H1 (cell line): ENCODE data around the gene SSX4B. TPM values are rescaled to one million over a fixed set of nuclear protein-coding genes. Genes with fewer than 3 reads are reported as not detected.

Experiments used
- CTCF ChIA-PET: fragments of 300-600 bp; sonication (Branson Sonifier 250); formaldehyde crosslinking; loops from one replicate; lab custom pipeline; 2021; ENCODE audit not compliant: partially characterized antibody; lab: Charles Lee
- POLR2A ChIA-PET: fragments of 300-600 bp; sonication (Branson Sonifier 250); formaldehyde crosslinking; loops from one replicate; lab custom pipeline; 2021; ENCODE audit warnings: inconsistent platforms; ENCODE audit not compliant: partially characterized antibody; lab: Charles Lee
- DNase-seq, 2 experiments: peaks; one replicate each; pipeline versions ENCODE4 v3.0.0 to v3.0.0-alpha.2; 2010 to 2022; ENCODE audit warnings: low spot score in 2 of 2, low read depth in 1 of 2, mixed read lengths in 1 of 2
- FAIRE-seq: peaks from 2 replicates; lab custom pipeline; 2011; peaks lifted over from hg19 to GRCh38; lab: Jason Lieb, UNC
- H2AFZ ChIP-seq: 2 replicates; pipeline ENCODE4 v1.8.1; 2012; ENCODE audit warnings: low read length, inconsistent platforms
- H2AK5ac ChIP-seq: 2 replicates; pipeline ENCODE4 v1.6.1; 2013; ENCODE audit warnings: low read depth, low read length
- H2BK120ac ChIP-seq: replicated peaks from 2 replicates; pipeline ENCODE3; 2013; ENCODE audit warnings: low read depth, low read length, inconsistent platforms
- H2BK12ac ChIP-seq: 2 replicates; pipeline ENCODE4 v1.6.1; 2013; ENCODE audit warnings: low read depth, low read length
- H2BK15ac ChIP-seq: 2 replicates; pipeline ENCODE4 v1.6.1; 2013; ENCODE audit warnings: low read length
- H2BK20ac ChIP-seq: 2 replicates; pipeline ENCODE4 v1.6.1; 2013; ENCODE audit warnings: low read length
- H2BK5ac ChIP-seq: 2 replicates; pipeline ENCODE4 v1.6.1; 2013; ENCODE audit warnings: low read depth, low read length
- H3K14ac ChIP-seq: 2 replicates; pipeline ENCODE4 v1.6.1; 2013; ENCODE audit warnings: inconsistent platforms; ENCODE audit not compliant: insufficient read length
- H3K18ac ChIP-seq: 2 replicates; pipeline ENCODE4 v1.6.1; 2013; ENCODE audit warnings: low read length; ENCODE audit errors: extremely low read depth
- H3K23ac ChIP-seq: 2 replicates; pipeline ENCODE4 v1.6.1; 2013; ENCODE audit warnings: inconsistent platforms; ENCODE audit not compliant: insufficient read length
- H3K23me2 ChIP-seq: 2 replicates; pipeline ENCODE4 v1.6.1; 2013; ENCODE audit warnings: low read depth, low read length
- H3K27ac ChIP-seq: 2 replicates; pipeline ENCODE4 v1.6.1; 2011; ENCODE audit warnings: low read depth, low read length, inconsistent platforms
- H3K27me3 ChIP-seq, 4 experiments: replicated peaks in 1 of 4; 1 replicate in 1 of 4; 2 replicates in 3 of 4; pipeline versions ENCODE4 v1.6.1 to v1.8.1; 2011 to 2013; ENCODE audit warnings: low read length in 3 of 4, mild to moderate bottlenecking in 3 of 4, inconsistent platforms in 2 of 4, mixed read lengths in 2 of 4, moderate library complexity in 1 of 4; ENCODE audit not compliant: control insufficient read depth in 3 of 4, insufficient read depth in 3 of 4; ENCODE audit errors: extremely low read depth in 1 of 4
- H3K36me3 ChIP-seq, 4 experiments: 2 replicates each; pipeline versions ENCODE4 v1.6.1 to v1.8.1; 2011 to 2013; ENCODE audit warnings: mild to moderate bottlenecking in 4 of 4, low read length in 3 of 4, moderate library complexity in 2 of 4, control low read depth in 1 of 4, inconsistent platforms in 1 of 4; ENCODE audit not compliant: insufficient read depth in 4 of 4, control insufficient read depth in 2 of 4
- H3K4ac ChIP-seq: replicated peaks from 2 replicates; pipeline ENCODE3; 2013; ENCODE audit warnings: low read length, low read depth, mixed read lengths, inconsistent platforms; ENCODE audit not compliant: insufficient read length
- H3K4me1 ChIP-seq, 4 experiments: replicated peaks in 1 of 4; 1 replicate in 1 of 4; 2 replicates in 3 of 4; pipeline versions ENCODE4 v1.6.1 to v1.8.1; 2011 to 2013; ENCODE audit warnings: low read length in 3 of 4, inconsistent platforms in 2 of 4, mixed read lengths in 1 of 4; ENCODE audit not compliant: insufficient read depth in 4 of 4, control insufficient read depth in 3 of 4
- H3K4me2 ChIP-seq, 2 experiments: 2 replicates each; pipeline versions ENCODE4 v1.6.1 to v1.8.1; 2011 to 2013; ENCODE audit warnings: low read depth in 2 of 2, low read length in 2 of 2, control low read depth in 1 of 2, inconsistent platforms in 1 of 2, mild to moderate bottlenecking in 1 of 2; ENCODE audit not compliant: insufficient read depth in 1 of 2
- H3K4me3 ChIP-seq, 4 experiments: fragments of 200-600, 300-600 bp in 1 of 4; sonication (generic), shearing (Covaris generic), sonication (Bioruptor Twin) in 1 of 4; 2 replicates each; pipeline versions ENCODE4 v1.5.1 to v1.8.1; 2011 to 2016; ENCODE audit warnings: low read length in 4 of 4, low read depth in 3 of 4, control low read depth in 2 of 4, inconsistent platforms in 2 of 4, mild to moderate bottlenecking in 2 of 4, mixed read lengths in 1 of 4, moderate library complexity in 1 of 4; ENCODE audit not compliant: insufficient read depth in 2 of 4; ENCODE audit errors: extremely low read depth in 1 of 4
- H3K56ac ChIP-seq: replicated peaks from 2 replicates; pipeline ENCODE3; 2013; ENCODE audit warnings: low read depth, mild to moderate bottlenecking, mixed read lengths, low read length, inconsistent platforms; ENCODE audit not compliant: insufficient read length
- H3K79me1 ChIP-seq: 2 replicates; pipeline ENCODE4 v1.6.1; 2013; ENCODE audit warnings: low read depth, low read length, control low read depth
- H3K79me2 ChIP-seq, 2 experiments: 2 replicates each; pipeline versions ENCODE4 v1.6.1 to v1.8.1; 2012 to 2013; ENCODE audit warnings: low read length in 2 of 2, mild to moderate bottlenecking in 2 of 2, inconsistent platforms in 1 of 2; ENCODE audit not compliant: insufficient read depth in 2 of 2, control insufficient read depth in 1 of 2
- H3K9ac ChIP-seq, 4 experiments: replicated peaks in 1 of 4; 1 replicate in 1 of 4; 2 replicates in 3 of 4; pipeline versions ENCODE4 v1.6.1 to v1.8.1; 2011 to 2013; ENCODE audit warnings: low read depth in 3 of 4, low read length in 3 of 4, control low read depth in 2 of 4, mild to moderate bottlenecking in 2 of 4, moderate library complexity in 2 of 4, inconsistent platforms in 1 of 4; ENCODE audit errors: extremely low read depth in 1 of 4
- H3K9me3 ChIP-seq, 2 experiments: 2 replicates each; pipeline versions ENCODE4 v1.6.1 to v1.8.1; 2012 to 2013; ENCODE audit warnings: mild to moderate bottlenecking in 2 of 2, moderate library complexity in 2 of 2, control low read depth in 1 of 2, inconsistent platforms in 1 of 2, low read depth in 1 of 2, low read length in 1 of 2, mixed read lengths in 1 of 2; ENCODE audit not compliant: insufficient read depth in 2 of 2
- H4K20me1 ChIP-seq, 2 experiments: replicated peaks in 1 of 2; 2 replicates each; pipeline versions ENCODE3 to v1.8.1; 2011 to 2013; ENCODE audit warnings: inconsistent platforms in 2 of 2, low read length in 2 of 2, mild to moderate bottlenecking in 1 of 2; ENCODE audit not compliant: insufficient read depth in 2 of 2, control insufficient read depth in 1 of 2
- H4K5ac ChIP-seq: 2 replicates; pipeline ENCODE4 v1.6.1; 2013; ENCODE audit warnings: low read length, low read depth, mixed read lengths, inconsistent platforms; ENCODE audit not compliant: insufficient read length
- H4K8ac ChIP-seq: 2 replicates; pipeline ENCODE4 v1.8.0; 2013; ENCODE audit warnings: mild to moderate bottlenecking, moderate library complexity, low read length, inconsistent platforms; ENCODE audit not compliant: insufficient read depth; ENCODE audit errors: extremely low read depth
- H4K91ac ChIP-seq: replicated peaks from 2 replicates; pipeline ENCODE3; 2013; ENCODE audit warnings: low read length, mixed read lengths, inconsistent platforms; ENCODE audit not compliant: insufficient read length
- WGBS, 2 experiments: shearing (Covaris generic) in 1 of 2; methylation state at CpG; one replicate each; pipeline versions ENCODE4 v1.1.6 to v1.1.7; 2013 to 2015; ENCODE audit warnings: low lambda C conversion rate in 2 of 2, mixed read lengths in 2 of 2, inconsistent platforms in 1 of 2, low coverage in 1 of 2, missing lambda C conversion rate in 1 of 2; ENCODE audit not compliant: insufficient replicate concordance in 2 of 2, insufficient coverage in 1 of 2, insufficient read length in 1 of 2; ENCODE audit errors: extremely low coverage in 1 of 2, missing lambda C conversion rate in 1 of 2; 5-methylcytosine and 5-hydroxymethylcytosine counted together
- polyA plus RNA-seq, 7 experiments: library from polyadenylated mRNA; depleted of rRNA in 3 of 7; stranded (reverse) in 5 of 7; unstranded in 2 of 7; fragments of >200 nt in 5 of 7; fragments of 200-250 nt in 2 of 7; gene quantifications; 1 replicate in 5 of 7; 2 replicates in 1 of 7; 4 replicates in 1 of 7; pipeline versions ENCODE4 v1.2.1 to v1.2.3, GENCODE V29; 2011 to 2013; ENCODE audit warnings: missing spikeins in 2 of 7, mixed read lengths in 2 of 7
- total RNA-seq: library from RNA; stranded (reverse); fragmentation: NEBNext Ultra II Directional; extraction: Animal tissue kit (Norgen Biotek cat#: 25700); gene quantifications from 2 replicates; pipeline ENCODE4 v1.2.1, GENCODE V29; 2021

SSX4B gene
- total and polyA plus RNA-seq, 2 of the 8 experiments (the other 6 are each of a cell fraction or from before 2014, with no cell fraction given), result 0.26 to 0.32 TPM

GRCh38 chrX:48460031-48460430 lies 48.3 kb upstream of the SSX4B start:
- no peak overlapping the region for H2AFZ ChIP-seq
- WGBS, 2 experiments, result 100% methylated on average over 1 of the region's 3 CpGs; no CpG with 5 or more reads in 1 of the 2 experiments
- H3K79me1 ChIP-seq, result 0 out of 2 replicates have a peak, but pooled peaks cover 2% of the 10 kb centered on the region
- peaks cover 0 to 13% (median 3%) of the 10 kb centered on the region in 4 experiments; a peak in 5 of 8 replicates for H3K36me3 ChIP-seq
- H3K4ac ChIP-seq, result no peak overlapping the region
- no peak overlapping the region for H2BK120ac ChIP-seq
- no peak overlapping the region for H4K91ac ChIP-seq
- no peak overlapping the region for H3K18ac ChIP-seq
- H4K8ac ChIP-seq, result no peak overlapping the region
- H2BK5ac ChIP-seq, result no peak overlapping the region
- no peak overlapping the region for H3K4me2 ChIP-seq
- peaks cover 0 to 1% of the 10 kb centered on the region in 2 experiments for H4K20me1 ChIP-seq
- H3K9ac ChIP-seq, result no peak overlapping the region
- no peak overlapping the region for H2BK20ac ChIP-seq
- H3K4me3 ChIP-seq, result no peak overlapping the region
- H3K23ac ChIP-seq, result no peak overlapping the region
- H2BK12ac ChIP-seq, result no peak overlapping the region
- no peaks in the 10 kb centered on the region for H3K79me2 ChIP-seq
- no peak overlapping the region for H3K56ac ChIP-seq
- no peaks in the 10 kb centered on the region for H3K23me2 ChIP-seq
- no peak for FAIRE-seq
- H3K9me3 ChIP-seq, result no peaks in the 10 kb centered on the region
- H3K27me3 ChIP-seq, result no peaks in the 10 kb centered on the region
- H2BK15ac ChIP-seq, result no peak overlapping the region
- no peaks in the 10 kb centered on the region for H3K4me1 ChIP-seq
- POLR2A ChIA-PET, result interaction anchor here (1.1 kb wide), 1 partner anchor 114 kb away, joined by 3 read pairs; the partner anchor contains the start of gene RBM3
- no peak overlapping the region for H3K27ac ChIP-seq
- CTCF ChIA-PET, result no interaction called here
- H4K5ac ChIP-seq, result no peak overlapping the region
- no peak overlapping the region for H2AK5ac ChIP-seq
- no peak overlapping the region for H3K14ac ChIP-seq
- no peak for DNase-seq
